HFFc6 (cell line): Measurements from ENCODE around the gene CCNYL1. TPM values are rescaled to one million over a fixed set of nuclear protein-coding genes. Genes with fewer than 3 reads are reported as not detected.

Experiments used
- DNase-seq: peaks from one replicate; pipeline ENCODE4 v3.0.0-alpha.2; 2018
- H3K27ac Mint-ChIP-seq: 2 replicates; pipeline ENCODE4 v1.8.0; 2020; ENCODE audit warnings: mild to moderate bottlenecking, mixed read lengths
- H3K27me3 Mint-ChIP-seq: 2 replicates; pipeline ENCODE4 v1.8.0; 2021; ENCODE audit warnings: mild to moderate bottlenecking, moderate library complexity, mixed read lengths; ENCODE audit not compliant: insufficient read depth
- H3K36me3 Mint-ChIP-seq: 2 replicates; pipeline ENCODE4 v1.8.0; 2021; ENCODE audit warnings: low read depth, mixed read lengths
- H3K4me1 Mint-ChIP-seq: 2 replicates; pipeline ENCODE4 v1.8.0; 2020; ENCODE audit warnings: low read depth, mixed read lengths
- H3K4me3 Mint-ChIP-seq: 2 replicates; pipeline ENCODE4 v1.8.0; 2020; ENCODE audit warnings: mild to moderate bottlenecking, moderate library complexity, mixed read lengths
- H3K9me3 Mint-ChIP-seq: 2 replicates; pipeline ENCODE4 v1.8.0; 2020; ENCODE audit warnings: mild to moderate bottlenecking, mixed read lengths
- CTCF ChIP-seq: fragments of 200-600 bp; sonication (generic); IDR thresholded peaks from 2 replicates; pipeline ENCODE4 v1.5.0; 2021; ENCODE audit warnings: antibody characterized with exemption, mild to moderate bottlenecking
- total RNA-seq, 6 experiments: library from RNA; stranded (reverse); fragmentation: NEBNext Ultra II Directional; extraction: Animal tissue kit (Norgen Biotek cat#: 25700); gene quantifications; 2 replicates in 1 of 6; 3 replicates in 5 of 6; pipeline ENCODE4 v1.2.3, GENCODE V29; 2021

Gene CCNYL1
- total RNA-seq, 6 experiments from 2014 or later, result 13.3 to 21.7 (median 17.5) TPM

- H3K27ac Mint-ChIP-seq, result no peak overlapping the region
- H3K4me1 Mint-ChIP-seq, result no peaks in the 10 kb centered on the region
- DNase-seq, result no peak
- H3K4me3 Mint-ChIP-seq, result no peak overlapping the region
- no peaks in the 10 kb centered on the region for H3K36me3 Mint-ChIP-seq
- H3K27me3 Mint-ChIP-seq, result no peaks in the 10 kb centered on the region
- no peaks in the 10 kb centered on the region for H3K9me3 Mint-ChIP-seq
- TF ChIP-seq CTCF, result no peak
Observed at GRCh38 chr2:207744050-207744449, 32.6 kb downstream of the CCNYL1 start.

- Mint-ChIP-seq H3K36me3 (no peaks in the 10 kb centered on the region), H3K4me3 (no peak overlapping the region), H3K9me3 (no peaks in the 10 kb centered on the region), H3K27ac (no peak overlapping the region), H3K4me1 (no peaks in the 10 kb centered on the region), H3K27me3 (no peaks in the 10 kb centered on the region)
- no peak for DNase-seq
- no peak for TF ChIP-seq CTCF
Observed at GRCh38 chr2:207744451-207744850, 33.0 kb downstream of the CCNYL1 start.

- TF ChIP-seq CTCF, result peak; percentile 93
- Mint-ChIP-seq H3K27ac (no peak overlapping the region), H3K4me1 (no peaks in the 10 kb centered on the region), H3K36me3 (no peaks in the 10 kb centered on the region), H3K4me3 (no peak overlapping the region), H3K9me3 (no peaks in the 10 kb centered on the region), H3K27me3 (no peaks in the 10 kb centered on the region)
- DNase-seq, result peak; percentile 66
Observed at GRCh38 chr2:207746131-207746530, 34.7 kb downstream of the CCNYL1 start.

- DNase-seq, result no peak
- H3K9me3 Mint-ChIP-seq, result no peaks in the 10 kb centered on the region
- H3K4me1 Mint-ChIP-seq, result no peaks in the 10 kb centered on the region
- H3K4me3 Mint-ChIP-seq, result no peak overlapping the region
- no peaks in the 10 kb centered on the region for H3K27me3 Mint-ChIP-seq
- no peak overlapping the region for H3K27ac Mint-ChIP-seq
- TF ChIP-seq CTCF, result no peak
- H3K36me3 Mint-ChIP-seq, result no peaks in the 10 kb centered on the region
Observed at GRCh38 chr2:207747653-207748560, 36.5 kb downstream of the CCNYL1 start.

- DNase-seq, result no peak
- Mint-ChIP-seq H3K36me3 (no peaks in the 10 kb centered on the region), H3K4me3 (no peak overlapping the region), H3K9me3 (no peaks in the 10 kb centered on the region), H3K27me3 (no peaks in the 10 kb centered on the region), H3K27ac (no peak overlapping the region), H3K4me1 (no peaks in the 10 kb centered on the region)
- peak; percentile 46 for TF ChIP-seq CTCF
Observed at GRCh38 chr2:207748993-207749392, 37.6 kb downstream of the CCNYL1 start.
